H1 (cell line): ENCODE results near the gene KCNJ10. TPM values are rescaled to one million over a fixed set of nuclear protein-coding genes. Genes with fewer than 3 reads are reported as not detected.

Source experiments
- CTCF ChIA-PET: fragments of 300-600 bp; sonication (Branson Sonifier 250); formaldehyde crosslinking; loops from one replicate; lab custom pipeline; 2021; ENCODE audit not compliant: partially characterized antibody; lab: Charles Lee
- POLR2A ChIA-PET: fragments of 300-600 bp; sonication (Branson Sonifier 250); formaldehyde crosslinking; loops from one replicate; lab custom pipeline; 2021; ENCODE audit warnings: inconsistent platforms; ENCODE audit not compliant: partially characterized antibody; lab: Charles Lee
- DNase-seq, 2 experiments: peaks; one replicate each; pipeline versions ENCODE4 v3.0.0 to v3.0.0-alpha.2; 2010 to 2022; ENCODE audit warnings: low spot score in 2 of 2, low read depth in 1 of 2, mixed read lengths in 1 of 2
- FAIRE-seq: peaks from 2 replicates; lab custom pipeline; 2011; peaks lifted over from hg19 to GRCh38; lab: Jason Lieb, UNC
- H2AFZ ChIP-seq: 2 replicates; pipeline ENCODE4 v1.8.1; 2012; ENCODE audit warnings: low read length, inconsistent platforms
- H2AK5ac ChIP-seq: 2 replicates; pipeline ENCODE4 v1.6.1; 2013; ENCODE audit warnings: low read depth, low read length
- H2BK120ac ChIP-seq: replicated peaks from 2 replicates; pipeline ENCODE3; 2013; ENCODE audit warnings: low read depth, low read length, inconsistent platforms
- H2BK12ac ChIP-seq: 2 replicates; pipeline ENCODE4 v1.6.1; 2013; ENCODE audit warnings: low read depth, low read length
- H2BK15ac ChIP-seq: 2 replicates; pipeline ENCODE4 v1.6.1; 2013; ENCODE audit warnings: low read length
- H2BK20ac ChIP-seq: 2 replicates; pipeline ENCODE4 v1.6.1; 2013; ENCODE audit warnings: low read length
- H2BK5ac ChIP-seq: 2 replicates; pipeline ENCODE4 v1.6.1; 2013; ENCODE audit warnings: low read depth, low read length
- H3K14ac ChIP-seq: 2 replicates; pipeline ENCODE4 v1.6.1; 2013; ENCODE audit warnings: inconsistent platforms; ENCODE audit not compliant: insufficient read length
- H3K18ac ChIP-seq: 2 replicates; pipeline ENCODE4 v1.6.1; 2013; ENCODE audit warnings: low read length; ENCODE audit errors: extremely low read depth
- H3K23ac ChIP-seq: 2 replicates; pipeline ENCODE4 v1.6.1; 2013; ENCODE audit warnings: inconsistent platforms; ENCODE audit not compliant: insufficient read length
- H3K23me2 ChIP-seq: 2 replicates; pipeline ENCODE4 v1.6.1; 2013; ENCODE audit warnings: low read depth, low read length
- H3K27ac ChIP-seq: 2 replicates; pipeline ENCODE4 v1.6.1; 2011; ENCODE audit warnings: low read depth, low read length, inconsistent platforms
- H3K27me3 ChIP-seq, 4 experiments: replicated peaks in 1 of 4; 1 replicate in 1 of 4; 2 replicates in 3 of 4; pipeline versions ENCODE4 v1.6.1 to v1.8.1; 2011 to 2013; ENCODE audit warnings: low read length in 3 of 4, mild to moderate bottlenecking in 3 of 4, inconsistent platforms in 2 of 4, mixed read lengths in 2 of 4, moderate library complexity in 1 of 4; ENCODE audit not compliant: control insufficient read depth in 3 of 4, insufficient read depth in 3 of 4; ENCODE audit errors: extremely low read depth in 1 of 4
- H3K36me3 ChIP-seq, 4 experiments: 2 replicates each; pipeline versions ENCODE4 v1.6.1 to v1.8.1; 2011 to 2013; ENCODE audit warnings: mild to moderate bottlenecking in 4 of 4, low read length in 3 of 4, moderate library complexity in 2 of 4, control low read depth in 1 of 4, inconsistent platforms in 1 of 4; ENCODE audit not compliant: insufficient read depth in 4 of 4, control insufficient read depth in 2 of 4
- H3K4ac ChIP-seq: replicated peaks from 2 replicates; pipeline ENCODE3; 2013; ENCODE audit warnings: low read length, low read depth, mixed read lengths, inconsistent platforms; ENCODE audit not compliant: insufficient read length
- H3K4me1 ChIP-seq, 4 experiments: replicated peaks in 1 of 4; 1 replicate in 1 of 4; 2 replicates in 3 of 4; pipeline versions ENCODE4 v1.6.1 to v1.8.1; 2011 to 2013; ENCODE audit warnings: low read length in 3 of 4, inconsistent platforms in 2 of 4, mixed read lengths in 1 of 4; ENCODE audit not compliant: insufficient read depth in 4 of 4, control insufficient read depth in 3 of 4
- H3K4me2 ChIP-seq, 2 experiments: 2 replicates each; pipeline versions ENCODE4 v1.6.1 to v1.8.1; 2011 to 2013; ENCODE audit warnings: low read depth in 2 of 2, low read length in 2 of 2, control low read depth in 1 of 2, inconsistent platforms in 1 of 2, mild to moderate bottlenecking in 1 of 2; ENCODE audit not compliant: insufficient read depth in 1 of 2
- H3K4me3 ChIP-seq, 4 experiments: fragments of 200-600, 300-600 bp in 1 of 4; sonication (generic), shearing (Covaris generic), sonication (Bioruptor Twin) in 1 of 4; 2 replicates each; pipeline versions ENCODE4 v1.5.1 to v1.8.1; 2011 to 2016; ENCODE audit warnings: low read length in 4 of 4, low read depth in 3 of 4, control low read depth in 2 of 4, inconsistent platforms in 2 of 4, mild to moderate bottlenecking in 2 of 4, mixed read lengths in 1 of 4, moderate library complexity in 1 of 4; ENCODE audit not compliant: insufficient read depth in 2 of 4; ENCODE audit errors: extremely low read depth in 1 of 4
- H3K56ac ChIP-seq: replicated peaks from 2 replicates; pipeline ENCODE3; 2013; ENCODE audit warnings: low read depth, mild to moderate bottlenecking, mixed read lengths, low read length, inconsistent platforms; ENCODE audit not compliant: insufficient read length
- H3K79me1 ChIP-seq: 2 replicates; pipeline ENCODE4 v1.6.1; 2013; ENCODE audit warnings: low read depth, low read length, control low read depth
- H3K79me2 ChIP-seq, 2 experiments: 2 replicates each; pipeline versions ENCODE4 v1.6.1 to v1.8.1; 2012 to 2013; ENCODE audit warnings: low read length in 2 of 2, mild to moderate bottlenecking in 2 of 2, inconsistent platforms in 1 of 2; ENCODE audit not compliant: insufficient read depth in 2 of 2, control insufficient read depth in 1 of 2
- H3K9ac ChIP-seq, 4 experiments: replicated peaks in 1 of 4; 1 replicate in 1 of 4; 2 replicates in 3 of 4; pipeline versions ENCODE4 v1.6.1 to v1.8.1; 2011 to 2013; ENCODE audit warnings: low read depth in 3 of 4, low read length in 3 of 4, control low read depth in 2 of 4, mild to moderate bottlenecking in 2 of 4, moderate library complexity in 2 of 4, inconsistent platforms in 1 of 4; ENCODE audit errors: extremely low read depth in 1 of 4
- H3K9me3 ChIP-seq, 2 experiments: 2 replicates each; pipeline versions ENCODE4 v1.6.1 to v1.8.1; 2012 to 2013; ENCODE audit warnings: mild to moderate bottlenecking in 2 of 2, moderate library complexity in 2 of 2, control low read depth in 1 of 2, inconsistent platforms in 1 of 2, low read depth in 1 of 2, low read length in 1 of 2, mixed read lengths in 1 of 2; ENCODE audit not compliant: insufficient read depth in 2 of 2
- H4K20me1 ChIP-seq, 2 experiments: replicated peaks in 1 of 2; 2 replicates each; pipeline versions ENCODE3 to v1.8.1; 2011 to 2013; ENCODE audit warnings: inconsistent platforms in 2 of 2, low read length in 2 of 2, mild to moderate bottlenecking in 1 of 2; ENCODE audit not compliant: insufficient read depth in 2 of 2, control insufficient read depth in 1 of 2
- H4K5ac ChIP-seq: 2 replicates; pipeline ENCODE4 v1.6.1; 2013; ENCODE audit warnings: low read length, low read depth, mixed read lengths, inconsistent platforms; ENCODE audit not compliant: insufficient read length
- H4K8ac ChIP-seq: 2 replicates; pipeline ENCODE4 v1.8.0; 2013; ENCODE audit warnings: mild to moderate bottlenecking, moderate library complexity, low read length, inconsistent platforms; ENCODE audit not compliant: insufficient read depth; ENCODE audit errors: extremely low read depth
- H4K91ac ChIP-seq: replicated peaks from 2 replicates; pipeline ENCODE3; 2013; ENCODE audit warnings: low read length, mixed read lengths, inconsistent platforms; ENCODE audit not compliant: insufficient read length
- BRCA1 ChIP-seq: IDR thresholded peaks from 2 replicates; pipeline ENCODE4 v1.6.1; 2012; ENCODE audit warnings: low read depth, low read length, improper control_type of control experiment
- KDM4A ChIP-seq: IDR thresholded peaks from one replicate; pipeline ENCODE4 v1.7.1; 2012; ENCODE audit warnings: low read depth, mild to moderate bottlenecking, moderate library complexity, low read length, inconsistent platforms; ENCODE audit not compliant: severe bottlenecking
- NANOG ChIP-seq: IDR thresholded peaks from 2 replicates; pipeline ENCODE4 v1.6.1; 2011; ENCODE audit warnings: low read length, low read depth, mild to moderate bottlenecking, inconsistent platforms; ENCODE audit not compliant: insufficient read depth, poor library complexity, severe bottlenecking
- RBBP5 ChIP-seq: IDR thresholded peaks from 2 replicates; pipeline ENCODE4 v1.7.1; 2012; ENCODE audit warnings: low read depth, mild to moderate bottlenecking, inconsistent platforms, low read length, moderate library complexity, borderline replicate concordance
- SIX5 ChIP-seq: IDR thresholded peaks from 2 replicates; pipeline ENCODE4 v1.6.1; 2011; ENCODE audit warnings: mild to moderate bottlenecking, low read depth, low read length
- SP2 ChIP-seq: IDR thresholded peaks from 2 replicates; pipeline ENCODE4 v1.6.1; 2012; ENCODE audit warnings: mild to moderate bottlenecking, low read length, inconsistent platforms
- SP4 ChIP-seq: IDR thresholded peaks from 2 replicates; pipeline ENCODE4 v1.6.1; 2012; ENCODE audit warnings: low read length, inconsistent platforms
- SRF ChIP-seq: IDR thresholded peaks from 2 replicates; pipeline ENCODE4 v1.6.1; 2011; ENCODE audit warnings: mild to moderate bottlenecking, low read depth, low read length, moderate library complexity
- TCF12 ChIP-seq: IDR thresholded peaks from 2 replicates; pipeline ENCODE4 v1.6.1; 2011; ENCODE audit warnings: low read depth, mild to moderate bottlenecking, low read length
- WGBS, 2 experiments: shearing (Covaris generic) in 1 of 2; methylation state at CpG; one replicate each; pipeline versions ENCODE4 v1.1.6 to v1.1.7; 2013 to 2015; ENCODE audit warnings: low lambda C conversion rate in 2 of 2, mixed read lengths in 2 of 2, inconsistent platforms in 1 of 2, low coverage in 1 of 2, missing lambda C conversion rate in 1 of 2; ENCODE audit not compliant: insufficient replicate concordance in 2 of 2, insufficient coverage in 1 of 2, insufficient read length in 1 of 2; ENCODE audit errors: extremely low coverage in 1 of 2, missing lambda C conversion rate in 1 of 2; 5-methylcytosine and 5-hydroxymethylcytosine counted together
- polyA plus RNA-seq, 7 experiments: library from polyadenylated mRNA; depleted of rRNA in 3 of 7; stranded (reverse) in 5 of 7; unstranded in 2 of 7; fragments of >200 nt in 5 of 7; fragments of 200-250 nt in 2 of 7; gene quantifications; 1 replicate in 5 of 7; 2 replicates in 1 of 7; 4 replicates in 1 of 7; pipeline versions ENCODE4 v1.2.1 to v1.2.3, GENCODE V29; 2011 to 2013; ENCODE audit warnings: missing spikeins in 2 of 7, mixed read lengths in 2 of 7
- total RNA-seq: library from RNA; stranded (reverse); fragmentation: NEBNext Ultra II Directional; extraction: Animal tissue kit (Norgen Biotek cat#: 25700); gene quantifications from 2 replicates; pipeline ENCODE4 v1.2.1, GENCODE V29; 2021

KCNJ10 gene
- total and polyA plus RNA-seq, 2 of the 8 experiments (the other 6 are each of a cell fraction or from before 2014, with no cell fraction given) = 1.7 to 2.4 TPM

- Histone ChIP-seq H3K4me3 (peak within 1 kb of the TSS; percentile 18 to 59 (median 32); a peak in 7 of 8 replicates), H2BK15ac (no peak within 1 kb of the TSS), H4K5ac (peak within 1 kb of the TSS; percentile 23), H2BK12ac (peak within 1 kb of the TSS; percentile 93; the same call in 1 of the 2 replicates), H2BK5ac (peak within 1 kb of the TSS; percentile 76; the same call in 1 of the 2 replicates), H2AK5ac (peak within 1 kb of the TSS; percentile 61; the same call in 1 of the 2 replicates), H2AFZ (no peak within 1 kb of the TSS), H3K4me1 (peaks cover 15 to 45% (median 34%) of the 10 kb centered on the region in 4 experiments), H3K4me2 (peak within 1 kb of the TSS; percentile 70 to 89), H3K56ac (peak within 1 kb of the TSS; percentile 34), H3K27ac (no peak within 1 kb of the TSS), H3K4ac (peak within 1 kb of the TSS; percentile 15), H3K23ac (no peak within 1 kb of the TSS), H3K79me2 (peaks cover 0 to 8% of the 10 kb centered on the region in 2 experiments; a peak in 1 of 4 replicates), H3K23me2 (peaks cover 8% of the 10 kb centered on the region; the same call in 1 of the 2 replicates), H2BK120ac (peak within 1 kb of the TSS; percentile 30), H3K9ac (peak within 1 kb of the TSS in 1 of 4 experiments; percentile 42; a peak in 3 of 7 replicates), H3K14ac (no peak within 1 kb of the TSS), H4K20me1 (no peaks in the 10 kb centered on the region), H3K27me3 (no peaks in the 10 kb centered on the region; a peak in 1 of 7 replicates), H3K79me1 (no peaks in the 10 kb centered on the region), H4K8ac (no peak within 1 kb of the TSS), H2BK20ac (peak within 1 kb of the TSS; percentile 67; the same call in 1 of the 2 replicates), H3K18ac (peak within 1 kb of the TSS; percentile 89), H4K91ac (peak within 1 kb of the TSS; percentile 1), H3K9me3 (no peaks in the 10 kb centered on the region), H3K36me3 (peaks cover 0 to 3% (median 0%) of the 10 kb centered on the region in 4 experiments; a peak in 1 of 8 replicates)
- DNase-seq = peak in 1 of 2 experiments; percentile 69
- WGBS, 2 experiments = 25% methylated on average over 13 of the region's 16 CpGs; no CpG with 5 or more reads in 1 of the 2 experiments
- POLR2A ChIA-PET = interaction anchor here (0.6 to 3.8 kb wide), 19 partner anchors 9 to 169 kb away, joined by 3 to 31 read pairs (median 4); partner anchors contain the start of gene PEX19
- CTCF ChIA-PET = interaction anchor here (1.2 to 18.1 kb wide), 9 partner anchors 10 to 136 kb away, joined by 3 to 256 read pairs (median 12); no protein-coding TSS in a partner anchor
- FAIRE-seq = peak; percentile 60
- TF ChIP-seq NANOG (no peak), SIX5 (no peak), TCF12 (no peak), SP4 (no peak), SRF (no peak), RBBP5 (no peak), BRCA1 (no peak), KDM4A (no peak), SP2 (no peak)
These were observed 45.8 kb upstream of the KCNJ10 start, which contains the start of gene ATP1A2 for GRCh38 chr1:160115545-160116282. TSS of gene ATP1A2 (plus strand) at chr1:160115759. CDS start at chr1:160115862, 103 bp downstream.
